B cell (primary cell): ENCODE data around the gene CIAO2A.

Source experiments
- EZH2 ChIP-seq: IDR thresholded peaks from 2 replicates; pipeline ENCODE4 v1.6.1; 2012; ENCODE audit warnings: borderline replicate concordance, low read depth, mild to moderate bottlenecking, moderate library complexity, low read length; ENCODE audit not compliant: insufficient read depth, poor library complexity, severe bottlenecking
- TF ChIP-seq, protein P1 (sequence below): fragments of 200-600 bp; IDR thresholded peaks from one replicate; pipeline ENCODE4 v1.8.0; 2022; ENCODE audit warnings: antibody characterized with exemption, mild to moderate bottlenecking

DNA sequence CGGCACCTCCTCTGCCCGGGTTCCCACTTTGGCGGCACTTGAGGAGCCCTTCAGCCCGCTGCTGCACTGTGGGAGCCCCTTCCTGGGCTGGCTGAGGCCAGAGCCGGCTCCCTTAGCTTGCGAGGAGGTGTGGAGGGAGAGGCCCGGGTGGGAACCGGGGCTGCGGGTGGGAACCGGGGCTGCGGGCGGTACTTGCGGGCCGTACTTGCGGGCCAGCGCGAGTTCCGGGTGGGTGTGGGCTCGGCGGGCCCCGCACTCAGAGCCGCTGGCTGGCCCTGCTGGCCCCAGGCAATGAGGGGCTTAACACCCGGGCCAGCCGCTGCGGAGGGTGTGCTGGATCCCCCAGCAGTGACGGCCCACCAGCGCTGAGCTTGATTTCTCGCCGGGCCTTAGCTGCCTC is 32.9 kb downstream of the CIAO2A start:
- TF ChIP-seq, protein P1, sequence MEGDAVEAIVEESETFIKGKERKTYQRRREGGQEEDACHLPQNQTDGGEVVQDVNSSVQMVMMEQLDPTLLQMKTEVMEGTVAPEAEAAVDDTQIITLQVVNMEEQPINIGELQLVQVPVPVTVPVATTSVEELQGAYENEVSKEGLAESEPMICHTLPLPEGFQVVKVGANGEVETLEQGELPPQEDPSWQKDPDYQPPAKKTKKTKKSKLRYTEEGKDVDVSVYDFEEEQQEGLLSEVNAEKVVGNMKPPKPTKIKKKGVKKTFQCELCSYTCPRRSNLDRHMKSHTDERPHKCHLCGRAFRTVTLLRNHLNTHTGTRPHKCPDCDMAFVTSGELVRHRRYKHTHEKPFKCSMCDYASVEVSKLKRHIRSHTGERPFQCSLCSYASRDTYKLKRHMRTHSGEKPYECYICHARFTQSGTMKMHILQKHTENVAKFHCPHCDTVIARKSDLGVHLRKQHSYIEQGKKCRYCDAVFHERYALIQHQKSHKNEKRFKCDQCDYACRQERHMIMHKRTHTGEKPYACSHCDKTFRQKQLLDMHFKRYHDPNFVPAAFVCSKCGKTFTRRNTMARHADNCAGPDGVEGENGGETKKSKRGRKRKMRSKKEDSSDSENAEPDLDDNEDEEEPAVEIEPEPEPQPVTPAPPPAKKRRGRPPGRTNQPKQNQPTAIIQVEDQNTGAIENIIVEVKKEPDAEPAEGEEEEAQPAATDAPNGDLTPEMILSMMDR: no peak
- TF ChIP-seq EZH2: no peak
